Kasumi-1 (cell line): ENCODE measurements around the gene NFATC2.

Source experiments
- DNase-seq, 2 experiments: peaks; one replicate each; lab custom pipeline; 2025; lab: John Stamatoyannopoulos, UW

Gene NFATC2

DNA sequence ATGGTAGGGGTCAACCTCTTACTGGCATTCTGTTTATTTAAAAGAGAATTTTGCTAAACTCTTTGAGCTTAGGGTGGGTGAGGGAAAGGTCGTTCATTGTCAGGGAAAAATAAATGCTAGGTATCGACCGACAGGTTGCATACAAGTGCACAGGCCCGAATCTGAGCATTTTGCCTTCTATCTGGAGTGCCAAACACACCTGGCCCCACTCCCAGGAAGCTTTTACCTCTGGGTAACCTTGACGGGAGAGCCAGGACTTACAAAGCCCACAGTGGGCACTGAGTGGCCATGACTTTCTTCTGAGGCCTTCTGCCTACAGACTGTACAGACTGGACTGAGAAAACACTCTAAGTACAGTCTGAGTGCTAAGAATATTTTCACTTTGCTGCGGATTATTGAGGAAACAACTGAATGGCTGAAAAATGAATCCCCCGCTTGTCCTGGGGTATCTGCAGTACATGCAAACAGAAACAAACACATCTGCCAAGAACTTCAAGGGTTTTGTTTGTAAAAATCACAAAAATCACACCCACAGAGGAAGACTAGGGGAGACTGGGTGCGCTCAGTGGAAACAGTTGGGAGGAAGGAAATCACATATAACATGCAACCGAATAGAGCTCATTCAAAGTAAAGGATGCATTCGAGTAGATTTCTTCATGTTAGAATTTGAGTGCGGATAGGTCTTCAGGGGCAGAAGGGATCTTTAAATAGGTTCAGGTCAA lies 152.8 kb downstream of the NFATC2 start:
- no peak for DNase-seq

DNA sequence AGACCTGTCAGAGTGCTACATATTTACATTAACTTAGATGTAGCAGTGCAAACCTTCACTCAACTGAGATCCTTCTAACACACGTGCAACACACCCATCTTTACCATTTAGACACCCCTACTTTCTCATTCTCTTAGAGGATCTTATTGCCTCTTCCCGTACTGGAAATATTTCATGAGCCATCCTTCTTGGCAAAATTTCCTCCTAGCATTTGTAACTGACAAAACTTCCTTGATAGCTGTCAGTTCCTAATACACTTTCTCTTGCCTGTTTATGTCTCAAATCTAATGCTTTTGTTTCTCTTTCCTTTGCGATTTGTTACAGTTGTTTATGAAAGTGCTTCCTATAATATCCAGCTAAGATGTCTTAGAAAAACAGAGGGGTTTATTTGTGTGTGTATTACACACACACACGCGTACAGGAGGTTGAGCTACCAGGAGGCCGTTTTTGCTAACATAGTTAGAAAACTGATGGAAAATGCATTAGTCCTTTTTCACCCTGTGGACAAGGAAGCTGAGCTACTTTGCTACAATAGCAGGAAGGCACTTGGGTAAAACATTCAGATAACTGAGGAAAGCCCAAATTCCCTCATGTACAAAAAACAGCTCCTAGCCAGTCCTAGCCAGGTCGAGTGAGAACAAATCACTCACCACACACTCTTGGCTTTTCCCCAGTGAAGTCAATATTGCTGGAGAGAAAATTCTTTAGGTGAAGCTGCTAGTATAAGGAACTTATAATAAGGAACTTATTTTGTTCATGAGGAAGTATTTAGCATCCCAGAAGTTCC lies 153.6 kb downstream of the NFATC2 start:
- DNase-seq: no peak

DNA sequence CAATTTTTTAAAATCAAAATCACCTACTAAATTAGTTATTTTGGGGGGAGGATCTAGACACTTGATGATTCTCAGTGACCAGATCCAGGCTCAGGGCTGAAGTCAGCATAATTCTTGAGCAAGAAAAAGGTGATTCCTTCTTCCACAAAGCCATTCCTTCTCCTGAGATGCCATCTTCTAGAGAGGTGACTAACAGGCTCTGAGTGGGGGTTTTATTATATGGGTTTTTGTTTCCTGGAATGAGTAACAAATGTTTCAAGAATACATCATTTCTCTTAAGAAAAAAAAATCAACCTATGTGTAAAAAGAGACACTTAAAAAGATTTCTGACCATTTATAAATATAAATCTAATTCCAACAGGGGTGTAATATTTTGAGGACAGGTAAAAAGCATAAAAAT lies 154.3 kb downstream of the NFATC2 start:
- DNase-seq: no peak

DNA sequence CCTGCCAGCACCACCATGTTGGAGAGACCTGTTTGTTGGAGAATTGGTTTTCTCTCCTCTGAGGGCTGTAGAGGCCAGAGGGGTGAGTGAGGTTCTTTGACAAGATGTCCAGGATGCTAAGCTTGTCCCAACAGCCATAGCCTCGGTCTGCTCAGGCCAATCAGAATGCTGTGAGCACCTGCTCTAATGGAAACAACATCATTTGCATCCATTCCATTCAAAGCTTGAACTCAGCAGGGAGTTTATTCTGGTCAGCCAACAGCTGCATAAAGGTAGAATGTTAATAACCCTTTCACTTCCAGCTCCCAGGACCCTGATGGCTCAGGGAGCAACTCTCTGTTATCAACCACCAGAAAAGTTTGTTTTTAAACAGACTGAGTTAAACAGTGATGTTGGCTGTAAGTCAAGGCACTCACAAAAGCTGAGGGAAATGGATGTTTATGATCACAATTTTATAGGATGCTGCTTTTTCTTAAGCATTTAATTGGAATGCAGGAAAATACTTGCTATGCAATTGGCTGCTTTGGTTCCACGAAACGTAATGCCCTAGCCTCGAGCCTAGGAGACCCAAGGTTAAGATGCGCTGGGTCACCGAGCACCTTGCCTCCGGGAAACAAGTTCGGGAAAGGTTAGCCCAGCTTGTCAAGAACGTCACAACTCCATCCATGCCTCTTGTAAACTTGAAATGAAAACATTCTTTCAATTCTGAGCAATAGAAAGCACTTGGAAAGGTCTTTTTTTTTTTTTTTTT lies 155.2 kb downstream of the NFATC2 start:
- DNase-seq: no peak

DNA sequence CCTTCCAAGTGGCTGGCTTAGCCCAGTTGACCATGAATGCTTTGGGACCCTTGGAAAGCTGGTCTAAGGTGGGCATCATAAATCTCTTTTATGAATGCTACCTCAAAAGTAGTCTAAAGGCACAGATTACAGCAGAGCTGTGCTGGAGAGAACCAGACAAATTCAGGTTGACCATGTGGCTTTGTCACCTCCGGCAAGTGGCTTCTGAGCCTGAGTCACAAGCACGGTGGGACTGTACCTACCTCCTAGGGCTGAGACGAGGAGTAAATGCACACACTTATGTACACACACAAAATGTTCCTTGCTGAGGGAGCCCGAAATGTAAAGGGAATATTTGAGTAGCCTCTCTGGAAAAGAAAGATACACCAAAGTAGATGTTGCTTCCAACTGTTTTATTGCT lies 155.9 kb downstream of the NFATC2 start:
- no peak for DNase-seq

DNA sequence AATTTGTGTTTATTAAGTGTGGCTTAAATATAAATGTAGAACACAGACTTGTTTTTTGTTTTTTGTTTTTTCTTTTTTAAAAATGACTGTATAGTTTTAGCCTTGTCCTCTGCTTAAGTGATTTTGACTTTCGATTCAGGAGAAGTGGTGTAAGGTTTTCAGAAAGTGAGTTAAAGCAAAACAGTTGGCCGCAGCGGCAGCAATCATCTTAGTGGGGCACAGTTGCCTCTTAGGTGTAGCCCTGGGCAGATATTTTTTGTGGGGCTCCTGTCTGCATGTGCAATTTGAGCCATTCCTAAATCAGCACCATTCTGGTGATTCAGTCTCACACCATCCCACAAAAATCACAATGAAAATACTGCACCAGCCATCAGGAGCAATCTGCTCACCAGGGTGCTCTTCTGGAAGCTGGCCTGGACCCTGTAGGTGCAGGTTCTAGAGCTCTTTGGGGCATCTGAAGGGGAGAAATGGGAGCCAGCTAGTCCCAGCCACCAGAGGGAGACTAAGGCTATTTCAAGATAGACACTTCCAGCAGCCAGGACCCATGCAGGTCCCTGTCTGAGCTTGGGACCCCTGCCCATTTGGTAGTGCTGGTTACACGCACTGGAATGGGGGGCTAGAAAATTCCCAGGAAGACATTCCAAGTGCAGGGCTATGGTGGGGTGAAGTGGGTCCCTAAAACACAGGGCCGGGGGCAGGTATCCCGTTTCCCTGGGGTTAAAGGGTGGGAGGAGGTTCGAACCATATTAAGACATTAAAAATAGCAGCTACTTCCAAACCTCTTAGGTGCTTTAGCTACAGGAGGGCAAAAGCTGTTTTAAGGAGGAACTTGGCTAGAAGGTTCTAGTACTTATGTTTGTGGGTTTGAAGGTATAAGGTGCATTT lies 156.6 kb downstream of the NFATC2 start:
- peak; percentile 49 to 72 for DNase-seq

DNA sequence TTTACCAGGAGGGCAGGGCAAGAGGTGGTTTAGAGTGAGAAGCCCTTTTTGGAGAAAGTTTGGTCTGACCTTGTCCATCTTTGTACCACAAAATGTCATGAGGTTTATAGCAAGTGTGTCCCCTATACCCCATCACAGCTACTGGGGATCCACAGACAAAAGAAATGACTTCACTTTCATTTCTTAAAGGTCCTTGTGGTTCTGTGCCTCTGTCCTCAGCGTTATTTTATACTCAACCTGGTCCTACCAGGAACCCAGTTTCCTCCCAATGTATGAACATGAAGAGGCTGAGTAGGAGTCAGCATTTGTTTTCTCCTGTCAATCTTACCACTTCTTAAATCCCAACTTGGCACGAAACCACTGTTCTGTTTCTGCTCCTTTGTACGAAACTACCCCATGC lies 157.6 kb downstream of the NFATC2 start:
- no peak for DNase-seq

DNA sequence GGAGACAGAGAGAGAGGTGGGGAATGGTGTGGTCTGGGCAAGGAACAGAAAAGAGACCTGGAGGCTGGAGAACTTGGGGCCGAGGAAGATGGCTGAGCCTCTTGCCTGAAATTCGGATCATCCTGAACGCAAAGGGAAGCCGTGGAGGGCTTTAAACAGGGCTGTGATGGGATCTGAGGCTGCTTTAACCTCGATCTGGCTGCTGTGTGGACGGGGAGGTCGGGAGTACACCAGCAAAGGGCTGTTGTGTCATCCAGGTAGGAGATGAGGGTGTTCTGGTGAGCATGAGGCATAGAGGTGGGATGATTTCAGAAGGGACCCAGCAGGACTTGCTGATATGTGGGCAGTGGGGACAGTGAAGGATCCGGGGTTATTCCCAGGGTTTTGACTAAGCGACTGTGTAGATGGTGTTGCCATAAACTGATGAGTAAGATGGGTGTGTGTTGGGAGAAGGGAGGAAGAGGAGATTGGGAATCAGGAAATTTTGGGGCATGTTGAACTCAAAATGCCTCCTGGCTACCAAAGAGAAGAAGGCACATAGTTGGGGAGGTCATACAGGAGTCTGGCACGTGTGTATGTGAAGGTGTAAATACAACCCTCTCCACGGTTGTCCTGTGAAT lies 158.5 kb downstream of the NFATC2 start:
- no peak for DNase-seq

DNA sequence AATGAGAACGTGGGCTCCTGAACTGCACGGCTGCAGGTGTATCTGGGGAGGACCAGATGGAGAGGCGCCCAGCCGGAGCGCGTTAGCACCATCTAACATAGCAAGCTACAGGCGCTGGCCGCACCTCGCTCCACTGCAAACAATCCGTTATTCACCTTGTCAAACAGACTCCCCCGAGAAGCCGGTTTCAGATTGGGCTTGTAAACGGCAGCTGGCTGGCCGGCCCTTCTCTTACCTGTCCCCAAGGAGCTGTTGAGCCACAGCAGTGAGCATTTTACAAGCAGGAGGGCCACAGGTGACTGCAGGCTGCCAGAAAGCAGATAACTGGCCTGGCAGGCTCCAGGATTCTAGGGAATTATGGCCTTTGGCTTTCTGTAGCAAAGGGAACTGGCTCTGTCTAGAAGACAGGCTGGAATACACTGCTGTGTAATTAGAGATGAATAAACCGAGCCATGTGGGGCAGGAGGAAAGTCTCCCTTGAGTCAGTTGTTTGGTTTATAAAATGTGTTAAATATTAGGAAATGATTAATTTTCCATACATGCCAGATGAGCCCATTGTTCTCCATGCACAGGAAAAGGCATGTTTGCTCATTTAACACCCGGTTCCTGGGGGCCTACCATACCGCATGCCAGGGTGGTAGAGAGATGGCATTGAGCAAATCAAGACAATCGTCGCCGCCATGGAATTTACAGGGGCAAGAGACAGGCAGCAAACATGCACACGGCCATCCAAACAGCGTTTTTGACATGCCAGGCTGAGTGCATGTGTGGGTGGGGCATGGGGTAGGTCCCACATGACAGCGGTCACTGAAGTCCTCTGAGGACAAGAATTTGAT lies 159.3 kb downstream of the NFATC2 start:
- DNase-seq: no peak

DNA sequence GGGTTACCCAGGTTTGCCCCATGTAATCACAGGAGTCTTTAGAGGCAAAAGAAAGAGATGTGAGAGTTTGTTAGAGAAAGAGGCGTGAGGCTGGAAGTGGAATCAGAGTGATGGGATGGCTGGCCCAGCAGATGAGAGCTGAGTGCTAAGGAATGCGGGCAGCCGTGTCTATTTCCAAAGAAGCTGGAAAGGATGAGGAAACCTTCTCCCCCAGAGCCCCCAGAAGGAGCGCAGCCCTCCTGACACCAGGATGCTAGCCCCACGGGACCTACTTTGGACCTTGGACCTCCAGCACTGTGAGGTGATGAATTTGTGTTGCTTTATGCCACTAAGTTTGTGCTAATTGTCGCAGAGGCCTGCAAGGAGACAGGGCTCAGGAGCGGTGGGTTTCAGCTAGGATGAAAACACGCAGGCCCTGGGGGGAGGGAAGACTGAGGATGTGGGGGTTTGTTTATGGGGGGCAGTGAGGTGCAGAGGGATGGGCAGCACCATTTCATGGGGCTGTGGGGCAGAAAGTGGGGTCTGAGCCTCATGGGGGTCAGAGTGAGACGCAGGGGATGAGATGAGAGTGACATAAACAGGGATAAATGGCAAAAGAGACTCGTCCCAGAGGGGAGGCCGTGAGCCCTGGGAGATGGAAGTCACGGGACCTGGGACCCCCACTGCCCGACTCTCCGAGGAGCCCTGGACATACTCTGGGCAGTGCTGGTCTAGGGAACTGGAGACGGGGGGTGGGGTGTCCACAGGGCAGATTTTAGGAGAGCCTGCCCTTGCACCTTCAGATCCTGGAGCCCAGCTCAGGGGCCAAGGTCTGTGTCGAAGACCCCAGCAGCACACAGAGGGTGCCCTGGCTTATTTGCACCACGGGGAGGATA lies 160.2 kb downstream of the NFATC2 start:
- DNase-seq: no peak

DNA sequence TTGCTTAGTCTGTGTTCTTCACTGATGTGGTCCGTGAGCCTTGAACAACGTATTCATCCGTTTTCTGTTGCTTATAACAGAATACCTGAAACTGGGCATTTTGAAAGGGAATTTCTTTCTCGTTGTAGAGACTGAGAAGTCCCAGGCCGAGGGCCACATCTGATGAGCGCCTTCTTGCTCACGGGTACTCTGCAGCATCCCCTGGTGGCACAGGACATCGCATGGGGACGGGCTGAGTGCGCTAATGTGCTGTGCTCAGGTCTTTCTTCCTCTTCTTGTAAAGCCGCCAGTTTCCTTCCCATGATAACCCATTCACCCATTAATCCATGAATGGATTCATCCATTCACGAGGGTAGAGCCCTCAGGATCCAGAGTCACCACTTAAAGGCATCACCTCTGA lies 161.0 kb downstream of the NFATC2 start:
- no peak for DNase-seq

DNA sequence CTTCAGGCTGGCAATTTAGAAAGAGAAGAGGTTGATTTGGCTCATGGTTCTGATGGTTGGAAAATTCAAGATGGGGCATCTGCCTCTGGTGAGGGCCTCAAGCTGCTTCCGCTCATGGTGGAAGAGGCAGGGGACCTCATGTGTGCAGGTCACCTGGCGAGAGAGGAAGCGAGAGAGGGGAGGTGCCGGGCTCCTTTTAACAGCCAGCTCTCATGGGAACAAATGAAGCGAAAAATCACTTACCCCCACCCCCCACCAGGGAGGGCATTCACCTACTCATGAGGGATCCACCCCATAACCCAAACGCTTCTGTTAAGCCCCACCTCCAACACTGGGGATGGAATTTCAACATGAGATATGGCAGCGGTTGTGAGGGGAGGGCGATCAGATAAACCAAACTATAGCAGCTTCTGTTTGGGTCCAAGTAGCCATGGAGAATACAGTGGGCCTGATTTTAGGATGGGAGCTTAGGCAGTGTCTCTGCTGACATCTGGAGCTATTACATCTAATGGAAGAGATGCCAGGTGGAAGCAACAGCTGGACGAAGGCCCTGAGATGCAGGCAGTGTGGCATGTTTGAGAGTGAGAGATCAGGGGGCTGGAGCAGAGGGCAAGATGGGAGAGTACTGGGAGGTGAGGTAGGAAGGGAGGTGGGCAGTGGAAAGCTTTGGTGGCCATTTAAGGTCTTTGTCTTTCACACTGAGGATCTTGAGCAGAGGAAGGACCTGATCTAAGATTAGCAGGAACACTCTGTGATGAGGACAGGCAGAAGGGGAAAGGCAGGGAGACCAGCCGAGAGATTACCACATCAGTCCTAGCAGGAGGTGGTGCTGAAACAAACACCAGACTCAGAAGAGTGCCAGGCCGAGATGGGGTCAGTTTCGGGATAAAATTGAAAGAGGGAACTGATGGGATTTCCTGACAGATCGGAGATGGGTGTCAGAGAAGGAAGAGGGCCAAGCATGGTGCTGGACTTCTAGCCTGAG lies 161.8 kb downstream of the NFATC2 start:
- DNase-seq: no peak

DNA sequence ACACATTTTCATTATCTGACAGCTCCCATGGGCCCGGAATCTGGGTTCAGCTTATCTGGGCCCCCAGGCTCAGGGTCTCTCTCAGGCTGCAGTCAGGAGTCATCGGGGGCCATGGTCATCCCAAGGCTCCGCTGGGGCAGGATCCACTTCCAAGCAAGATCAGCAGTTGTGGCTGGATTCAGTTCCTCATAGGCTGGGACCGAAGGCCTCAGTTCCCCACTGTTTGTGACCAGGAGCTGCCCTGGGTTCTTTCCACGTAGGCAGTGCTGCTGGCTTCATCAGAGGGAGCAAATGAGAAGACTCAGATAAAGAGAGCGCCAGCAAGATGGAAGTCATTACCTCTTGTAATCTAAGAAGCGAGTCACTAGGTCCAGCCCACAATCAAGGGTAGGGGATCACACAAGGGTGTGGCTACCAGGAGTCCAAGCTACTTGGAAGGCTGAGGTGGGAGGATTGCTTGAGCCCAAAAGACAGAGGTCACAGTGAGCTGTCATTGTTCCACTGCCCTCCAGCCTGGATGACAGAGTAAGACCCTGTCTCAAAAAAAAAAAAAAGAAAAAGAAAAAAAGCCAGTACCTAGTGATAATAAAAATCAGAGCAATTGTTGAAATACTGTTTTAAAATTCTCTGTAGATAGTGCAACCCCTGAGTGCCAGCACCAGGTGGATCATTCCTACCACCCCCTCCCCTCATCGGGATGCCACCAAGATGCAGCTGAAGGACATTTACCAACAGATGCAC lies 162.7 kb downstream of the NFATC2 start:
- no peak for DNase-seq

DNA sequence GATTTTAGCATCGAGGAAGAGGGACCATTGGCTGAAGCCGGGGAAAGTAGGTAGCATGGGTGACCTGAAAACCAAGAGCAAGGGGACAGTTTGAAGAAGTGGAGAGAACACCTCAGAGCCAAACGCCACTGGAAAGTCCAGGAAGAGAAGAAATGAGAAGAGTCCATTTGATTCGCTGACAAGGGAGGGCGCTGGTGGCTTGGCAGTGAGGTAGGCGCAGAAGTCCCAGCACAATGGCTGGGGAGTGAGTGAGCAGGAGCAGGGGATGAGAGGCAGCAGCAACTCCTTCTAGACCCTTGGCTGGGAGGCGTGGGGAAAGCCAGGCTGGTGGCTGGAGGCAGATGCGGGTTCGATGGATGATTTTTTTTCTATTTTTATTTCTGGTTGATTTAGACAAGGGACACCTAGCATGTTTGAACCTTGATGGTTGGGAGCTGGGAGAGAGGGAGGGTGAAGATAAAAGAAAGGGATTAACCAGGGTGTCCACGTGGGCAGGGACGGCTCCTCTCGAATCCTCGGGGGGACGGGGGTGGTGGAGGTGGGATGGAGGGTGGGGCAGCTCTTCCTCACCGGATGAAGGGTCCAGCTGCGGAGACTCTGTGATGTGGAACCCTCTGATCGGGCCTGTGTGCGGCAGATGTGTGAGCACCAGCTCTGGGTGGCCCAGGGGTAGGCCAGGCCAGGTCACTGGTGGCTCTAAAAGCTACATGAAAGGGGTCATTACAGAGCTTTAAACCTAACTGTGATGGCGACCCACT lies 164.2 kb downstream of the NFATC2 start:
- no peak for DNase-seq

DNA sequence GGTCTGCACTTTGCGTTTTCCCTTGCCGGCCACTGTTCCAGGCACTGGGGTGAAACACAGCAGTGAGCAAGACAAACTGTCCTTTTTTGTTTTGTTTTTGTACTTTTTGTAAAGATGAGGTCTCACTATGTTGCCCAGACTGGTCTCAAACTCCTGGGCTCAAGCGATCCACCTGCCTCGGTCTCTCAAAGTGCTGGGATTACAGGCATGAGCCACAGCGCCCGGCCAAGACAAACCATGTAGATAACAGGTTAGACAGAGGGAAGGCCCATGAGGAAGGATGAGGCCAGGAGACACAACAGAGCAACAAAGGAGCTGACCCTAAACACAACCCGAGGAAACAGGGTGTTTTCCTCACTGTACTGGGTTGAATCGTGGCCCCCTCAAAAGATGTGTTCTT lies 165.4 kb downstream of the NFATC2 start:
- no peak for DNase-seq

DNA sequence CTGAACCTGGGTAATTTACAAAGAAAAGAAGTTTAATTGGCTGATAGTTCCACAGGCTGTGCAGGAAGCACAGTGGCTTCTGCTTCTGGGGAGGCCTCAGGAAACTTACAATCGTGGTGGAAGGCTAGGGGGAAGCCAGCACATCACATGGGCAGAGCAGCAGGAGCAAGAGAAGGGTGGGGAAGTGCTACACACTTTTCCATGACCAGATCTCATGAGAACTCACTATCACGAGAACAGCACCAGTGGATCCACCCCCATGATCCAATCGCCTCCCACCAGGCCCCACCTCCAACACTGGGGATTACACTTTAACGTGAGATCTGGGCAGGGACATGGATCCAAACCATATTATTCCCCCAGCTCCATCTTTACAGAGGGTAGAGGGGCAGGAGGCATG lies 166.4 kb downstream of the NFATC2 start:
- DNase-seq: peak; percentile 31 to 35

DNA sequence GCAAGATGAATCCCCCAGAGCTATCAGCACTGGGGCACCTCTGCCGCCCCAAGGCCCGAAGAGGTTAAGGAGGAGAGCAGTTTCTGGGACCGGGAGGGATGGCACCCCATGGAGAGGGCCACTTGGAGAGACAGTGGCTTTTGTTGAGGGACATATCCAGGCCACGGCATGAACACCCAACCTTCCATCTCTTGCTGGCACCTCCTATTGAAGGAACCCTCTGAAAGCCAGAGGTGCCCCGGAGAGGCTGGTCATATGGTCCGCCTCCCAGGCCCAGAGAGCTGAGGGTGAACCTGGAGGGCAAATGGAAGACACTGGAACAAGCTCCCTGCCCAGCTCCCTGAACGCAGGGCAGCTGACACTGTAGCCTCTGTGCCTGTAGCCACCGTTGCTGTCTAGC lies 167.0 kb downstream of the NFATC2 start:
- no peak for DNase-seq
